RPMI8226 (cell line): Measurements from ENCODE around the gene CEACAM18.
A peak's percentile ranks its signal among the peaks of the same experiment; 100 is the strongest.
"Not testable (repeated sequence)": the region's sequence is repeated elsewhere in the genome, so short reads cannot be mapped to it uniquely, and the experiment has no call there.

Experiments used
- DNase-seq: peaks from one replicate; pipeline ENCODE4 v3.0.0-alpha.2; 2015

Gene CEACAM18

GRCh38 chr19:51500931-51501330 is 22.6 kb downstream of the CEACAM18 start:
- not testable (repeated sequence) for DNase-seq

- DNase-seq = peak; percentile 49
Observed at GRCh38 chr19:51501594-51502263, 23.4 kb downstream of the CEACAM18 start, which contains the start of gene SIGLEC12. Gene SIGLEC12 (minus strand): TSS chr19:51501800. CDS start chr19:51501733, 67 bp downstream.

- DNase-seq = no peak
Observed at GRCh38 chr19:51503286-51503817, 25.0 kb downstream of the CEACAM18 start.

- no peak for DNase-seq
Observed at GRCh38 chr19:51503896-51504295, 25.6 kb downstream of the CEACAM18 start.

- no peak for DNase-seq
Observed at GRCh38 chr19:51505904-51506303, 27.6 kb downstream of the CEACAM18 start.

GRCh38 chr19:51507192-51507591 is 28.9 kb downstream of the CEACAM18 start:
- no peak for DNase-seq

- DNase-seq = no peak
Observed at GRCh38 chr19:51507640-51508058, 29.3 kb downstream of the CEACAM18 start.

GRCh38 chr19:51508059-51508733 is 29.9 kb downstream of the CEACAM18 start:
- no peak for DNase-seq

- no peak for DNase-seq
Observed at GRCh38 chr19:51509823-51510660, 31.7 kb downstream of the CEACAM18 start.

- peak; percentile 33 for DNase-seq
Observed at GRCh38 chr19:51511353-51511752, 33.0 kb downstream of the CEACAM18 start.

- no peak for DNase-seq
Observed at GRCh38 chr19:51513968-51514367, 35.6 kb downstream of the CEACAM18 start.

- DNase-seq = peak; percentile 67
Observed at GRCh38 chr19:51514866-51515481, 36.6 kb downstream of the CEACAM18 start.

- no peak for DNase-seq
Observed at GRCh38 chr19:51520728-51521127, 42.4 kb downstream of the CEACAM18 start.

GRCh38 chr19:51521357-51521756 is 43.0 kb downstream of the CEACAM18 start:
- no peak for DNase-seq

- no peak for DNase-seq
Observed at GRCh38 chr19:51521781-51522180, 43.4 kb downstream of the CEACAM18 start.

- DNase-seq = no peak
Observed at GRCh38 chr19:51524666-51525264, 46.4 kb downstream of the CEACAM18 start.

- DNase-seq = no peak
Observed at GRCh38 chr19:51525651-51526050, 47.3 kb downstream of the CEACAM18 start.

GRCh38 chr19:51529301-51529700 is 51.0 kb downstream of the CEACAM18 start:
- no peak for DNase-seq

- no peak for DNase-seq
Observed at GRCh38 chr19:51530616-51531015, 52.3 kb downstream of the CEACAM18 start.

- peak; percentile 79 for DNase-seq
Observed at GRCh38 chr19:51531349-51532315, 53.3 kb downstream of the CEACAM18 start, which contains the start of gene SIGLEC6. Gene SIGLEC6 (minus strand): TSS chr19:51531670. CDS start chr19:51531648, 22 bp downstream.

GRCh38 chr19:51535535-51535934 is 57.2 kb downstream of the CEACAM18 start:
- no peak for DNase-seq
